COLO829 (cell line): ENCODE measurements around the gene XAB2.
"Not testable (repeated sequence)": the region's sequence is repeated elsewhere in the genome, so short reads cannot be mapped to it uniquely, and the experiment has no call there.

Experiments
- DNase-seq: peaks from one replicate; pipeline ENCODE4 v3.0.0; 2012; ENCODE audit warnings: low spot score

Gene XAB2

DNA sequence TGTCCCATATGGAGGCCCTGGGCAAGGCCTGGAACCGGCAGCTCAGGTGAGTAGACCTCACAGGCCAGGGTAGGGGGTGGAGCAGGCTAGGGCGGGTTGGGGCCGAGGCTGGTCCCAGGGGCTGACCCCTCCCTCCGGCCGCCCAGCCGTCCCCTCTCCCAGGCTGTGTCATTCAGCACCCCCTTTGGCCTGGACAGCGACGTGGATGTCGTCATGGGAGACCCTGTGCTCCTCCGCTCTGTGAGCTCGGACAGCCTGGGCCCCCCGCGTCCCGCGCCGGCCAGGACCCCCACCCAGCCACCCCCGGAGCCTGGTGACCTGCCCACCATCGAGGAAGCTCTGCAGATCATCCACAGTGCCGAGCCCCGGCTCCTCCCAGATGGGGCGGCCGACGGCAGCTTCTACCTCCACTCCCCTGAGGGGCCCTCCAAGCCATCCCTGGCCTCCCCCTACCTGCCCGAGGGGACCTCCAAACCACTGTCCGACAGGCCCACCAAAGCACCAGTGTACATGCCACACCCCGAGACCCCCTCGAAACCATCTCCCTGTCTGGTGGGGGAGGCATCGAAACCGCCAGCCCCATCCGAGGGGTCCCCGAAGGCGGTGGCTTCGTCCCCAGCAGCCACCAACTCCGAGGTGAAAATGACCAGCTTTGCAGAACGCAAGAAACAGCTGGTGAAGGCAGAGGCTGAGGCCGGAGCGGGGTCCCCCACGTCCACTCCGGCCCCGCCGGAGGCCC is 17.6 kb downstream of the XAB2 start:
- DNase-seq = no peak

DNA sequence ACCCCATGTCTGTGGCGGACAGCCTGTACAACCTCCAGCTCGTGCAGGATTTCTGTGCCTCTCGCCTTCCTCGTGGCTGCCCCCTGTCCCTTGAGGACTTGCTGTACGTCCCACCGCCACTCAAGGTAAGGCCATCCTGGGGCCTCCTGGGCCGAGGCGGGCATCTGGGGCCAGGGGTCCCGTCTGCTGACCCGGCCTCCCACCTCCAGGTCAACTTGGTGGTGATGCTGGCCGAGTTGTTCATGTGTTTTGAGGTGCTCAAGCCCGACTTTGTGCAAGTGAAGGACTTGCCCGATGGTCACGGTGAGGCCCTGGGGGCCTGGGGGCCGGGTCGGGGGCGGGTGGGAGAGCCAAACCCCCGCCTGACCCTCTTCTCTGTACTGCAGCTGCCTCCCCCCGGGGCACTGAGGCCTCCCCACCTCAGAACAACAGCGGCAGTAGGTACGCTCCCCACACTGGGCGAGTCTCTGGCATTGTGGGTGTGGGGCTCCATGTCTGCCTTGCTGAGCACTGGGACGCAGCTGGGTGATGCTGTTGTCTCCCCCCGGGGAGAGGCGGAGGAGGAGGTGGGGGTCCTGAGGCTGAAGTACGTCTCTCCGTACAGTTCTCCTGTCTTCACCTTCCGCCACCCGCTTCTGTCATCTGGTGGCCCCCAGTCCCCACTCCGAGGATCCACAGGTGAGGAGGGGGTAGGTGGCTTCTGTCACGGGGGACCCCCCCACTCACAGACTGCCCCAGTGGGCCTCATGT is 18.7 kb downstream of the XAB2 start:
- no peak for DNase-seq

DNA sequence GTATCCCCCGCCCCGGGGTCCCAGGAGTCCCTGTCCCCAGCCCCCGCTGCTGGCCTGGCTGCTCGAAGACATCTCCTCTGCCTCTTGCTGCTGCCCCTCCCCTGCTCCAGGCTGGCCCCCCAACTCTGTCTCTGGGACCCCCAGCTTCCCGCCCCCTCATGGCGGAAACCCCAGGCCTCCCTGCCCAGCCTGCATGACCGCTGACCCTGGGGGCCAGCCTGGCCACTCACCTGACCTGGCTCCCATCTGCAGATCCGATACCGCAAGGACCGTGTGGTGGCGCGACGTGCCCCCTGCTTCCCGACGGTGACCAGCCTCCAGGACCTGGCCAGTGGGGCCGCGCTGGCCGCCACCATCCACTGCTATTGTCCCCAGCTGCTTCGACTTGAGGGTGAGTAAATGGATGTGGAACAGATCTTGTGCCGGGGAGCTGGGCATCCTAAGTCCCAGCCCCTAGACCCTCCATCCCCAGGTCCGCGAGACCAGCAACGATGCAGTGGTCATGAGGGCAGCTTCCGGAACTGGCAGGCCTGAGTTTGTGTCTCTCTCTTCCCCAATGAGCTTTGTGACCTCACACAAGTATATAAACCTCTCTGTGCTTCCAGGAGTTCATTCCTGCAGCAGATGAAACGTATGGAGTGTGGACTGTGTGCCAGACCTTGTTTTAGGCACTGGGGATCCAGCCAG is 21.3 kb downstream of the XAB2 start:
- DNase-seq = no peak

DNA sequence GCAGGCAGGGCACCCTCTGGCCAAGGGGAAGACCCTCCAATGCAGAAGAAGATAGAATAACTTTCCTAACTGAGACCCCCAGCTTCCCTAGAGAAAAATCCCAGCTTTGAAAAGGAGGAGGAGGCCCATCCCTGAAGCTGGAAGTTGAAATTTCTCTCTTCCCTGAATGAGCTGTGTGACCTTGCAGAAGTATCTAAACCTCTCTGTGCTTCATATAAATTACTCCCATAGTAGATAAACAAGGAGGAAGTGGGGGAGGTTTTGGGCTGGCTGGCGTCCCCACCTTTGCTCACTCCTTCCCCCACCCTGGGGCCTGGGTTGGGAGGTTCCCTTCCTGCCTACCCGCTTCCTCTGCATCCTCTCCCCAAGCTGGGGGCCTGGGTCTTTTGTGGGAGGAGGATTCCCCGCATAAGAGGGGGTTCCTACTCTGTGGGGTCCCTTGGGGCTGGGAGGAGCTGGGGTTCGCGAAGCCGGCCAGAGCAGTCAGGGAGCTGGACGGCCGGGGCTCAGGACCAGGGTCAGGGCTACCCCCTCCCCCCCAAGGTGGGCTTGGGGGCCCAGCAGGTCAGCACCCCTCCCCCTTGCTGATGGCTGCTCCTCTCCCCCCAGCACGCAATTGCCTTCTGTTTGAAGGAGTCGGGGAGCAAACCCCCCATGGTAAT is 22.0 kb downstream of the XAB2 start:
- no peak for DNase-seq

- no peak for DNase-seq
These were observed 23.1 kb downstream of the XAB2 start for GRCh38 chr19:7606289-7606688.

GRCh38 chr19:7605490-7606222 is 23.7 kb downstream of the XAB2 start:
- DNase-seq = peak; percentile 68

GRCh38 chr19:7603919-7604318 is 25.4 kb downstream of the XAB2 start:
- no peak for DNase-seq

DNA sequence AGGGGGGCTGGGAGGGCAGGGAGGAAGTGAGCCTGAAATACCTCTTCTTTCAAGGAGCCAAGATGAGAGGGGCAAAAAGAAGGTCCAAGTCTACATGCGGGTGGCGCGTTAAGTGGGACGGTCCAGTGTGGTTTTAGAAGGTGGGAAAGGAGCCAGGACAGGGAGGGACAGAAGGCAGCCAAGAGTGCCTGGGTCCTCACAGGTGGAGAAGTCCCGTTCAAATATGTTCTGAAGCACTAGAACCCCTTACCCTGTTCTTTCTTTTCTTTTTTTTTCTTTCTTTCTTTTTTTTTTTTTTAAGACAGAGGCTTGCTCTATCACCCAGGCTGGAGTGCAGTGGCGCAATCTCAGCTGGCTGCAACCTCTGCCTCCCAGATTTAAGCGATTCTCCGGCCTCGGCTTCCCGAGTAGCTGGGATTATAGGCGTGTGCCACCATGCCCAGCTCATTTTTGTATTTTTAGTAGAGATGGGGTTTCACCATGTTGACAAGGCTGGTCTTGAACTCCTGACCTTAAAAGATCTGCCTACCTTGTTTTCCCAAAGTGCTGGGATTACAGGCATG is 26.3 kb downstream of the XAB2 start:
- DNase-seq = no peak

DNA sequence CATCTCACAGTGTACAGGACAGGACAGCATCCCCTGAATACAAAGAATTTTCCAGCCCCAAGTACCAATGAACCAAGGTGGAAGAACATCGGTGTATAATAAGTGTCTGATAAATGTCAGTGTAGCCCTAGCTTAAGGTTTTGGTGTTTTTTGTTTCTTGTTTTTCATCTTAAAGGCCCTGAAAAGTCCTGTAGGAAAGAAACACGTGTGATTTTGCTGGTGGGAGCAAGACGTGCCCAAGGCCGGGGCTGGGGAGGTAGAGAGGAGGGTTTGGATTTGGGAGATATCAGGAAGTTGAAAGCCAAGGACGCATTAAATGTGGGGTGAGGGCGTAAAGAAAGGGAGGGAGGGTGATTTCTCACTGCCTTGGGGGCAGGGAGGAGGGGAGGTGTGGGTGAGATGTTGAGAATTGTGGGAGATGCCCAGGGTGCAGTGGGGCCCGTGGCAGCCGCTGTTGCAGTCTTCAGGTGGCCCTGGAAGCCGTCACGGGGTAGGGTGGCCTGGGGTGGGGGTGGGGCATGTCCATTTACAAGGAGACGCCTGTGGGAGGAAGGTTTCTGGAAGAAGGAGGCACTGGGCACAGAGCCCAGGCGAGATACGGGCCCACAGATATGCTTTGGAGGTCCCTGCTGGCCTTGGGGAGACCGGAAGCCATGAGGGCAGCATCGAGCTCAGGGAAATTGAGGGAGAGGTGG is 27.0 kb downstream of the XAB2 start:
- DNase-seq = no peak

GRCh38 chr19:7600721-7601120 is 28.6 kb downstream of the XAB2 start:
- DNase-seq = no peak

DNA sequence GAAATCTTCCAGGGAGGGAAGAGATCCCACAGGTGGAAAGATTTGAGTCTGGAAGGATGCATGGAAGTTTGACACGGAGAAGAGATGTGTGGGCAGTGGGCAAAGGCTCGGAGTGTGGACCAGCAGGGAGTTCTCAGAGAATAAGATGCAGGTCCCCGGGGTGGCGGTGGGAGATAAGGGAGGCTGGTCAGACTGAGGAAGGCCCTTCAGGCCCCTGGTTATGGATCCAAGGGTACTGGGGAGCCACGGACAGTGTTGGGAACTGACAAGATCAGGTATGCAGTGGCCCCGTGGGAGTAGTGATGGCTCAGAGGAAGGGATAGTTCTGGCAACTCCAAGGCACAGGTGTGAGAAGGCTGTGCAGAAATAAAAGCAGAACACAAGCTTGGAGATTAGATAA is 31.2 kb downstream of the XAB2 start:
- no peak for DNase-seq

DNA sequence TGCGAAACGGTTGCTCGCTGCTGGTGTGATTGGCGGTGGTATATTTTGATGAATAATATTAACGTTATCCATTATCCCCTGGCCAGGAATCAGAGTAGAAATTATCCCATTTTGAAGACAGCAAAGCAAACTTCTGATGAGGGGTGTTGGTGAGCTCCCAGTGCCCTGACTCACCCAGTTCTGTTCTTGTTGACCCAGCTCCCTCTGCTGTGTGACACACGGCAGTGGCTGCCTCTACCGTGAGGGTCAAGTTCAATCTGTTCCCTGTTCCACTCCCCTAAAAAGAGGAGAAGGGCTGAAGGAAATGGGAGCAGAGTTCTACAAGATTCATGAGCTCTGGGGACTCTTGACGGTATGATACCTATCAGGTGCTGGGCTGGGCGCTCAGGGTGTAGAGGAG is 31.7 kb downstream of the XAB2 start:
- no peak for DNase-seq

GRCh38 chr19:7596211-7596937 is 33.0 kb downstream of the XAB2 start:
- DNase-seq = no peak

DNA sequence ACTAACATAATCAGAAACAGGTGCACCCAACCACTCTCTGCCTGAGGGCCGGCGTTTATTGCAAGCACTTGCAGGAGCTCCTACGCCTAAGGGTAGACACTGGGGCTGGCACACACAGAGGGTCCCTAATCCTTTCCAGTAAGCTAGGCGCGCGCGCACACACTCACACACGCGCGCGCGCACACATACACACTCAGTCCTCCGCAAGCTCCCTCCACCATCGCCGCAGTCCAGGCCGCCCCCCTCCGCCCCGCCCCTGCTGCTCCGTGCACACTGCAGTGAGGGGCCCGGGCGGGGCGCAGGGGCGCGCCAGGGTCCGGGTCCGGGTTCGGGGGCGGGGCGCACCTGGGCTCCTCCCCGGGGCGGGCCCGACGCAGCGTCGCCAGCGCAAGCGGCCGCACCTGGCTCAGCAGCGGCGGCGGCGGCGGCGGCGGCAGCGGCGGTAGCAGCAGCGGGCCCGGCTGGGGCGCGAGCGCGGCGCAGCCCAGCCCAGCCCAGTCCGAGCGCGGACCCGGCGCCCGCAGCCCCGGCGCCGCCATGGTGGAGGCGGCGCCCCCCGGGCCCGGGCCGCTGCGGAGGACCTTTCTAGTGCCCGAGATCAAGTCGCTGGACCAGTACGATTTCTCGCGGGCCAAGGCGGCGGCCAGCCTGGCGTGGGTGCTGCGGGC is 33.7 kb downstream of the XAB2 start, which contains the start of gene CAMSAP3:
TSS of gene CAMSAP3 (plus strand) at position 398 of the 668 bp plus-strand sequence. CDS start at position 538, 140 bp downstream.
- DNase-seq = no peak

DNA sequence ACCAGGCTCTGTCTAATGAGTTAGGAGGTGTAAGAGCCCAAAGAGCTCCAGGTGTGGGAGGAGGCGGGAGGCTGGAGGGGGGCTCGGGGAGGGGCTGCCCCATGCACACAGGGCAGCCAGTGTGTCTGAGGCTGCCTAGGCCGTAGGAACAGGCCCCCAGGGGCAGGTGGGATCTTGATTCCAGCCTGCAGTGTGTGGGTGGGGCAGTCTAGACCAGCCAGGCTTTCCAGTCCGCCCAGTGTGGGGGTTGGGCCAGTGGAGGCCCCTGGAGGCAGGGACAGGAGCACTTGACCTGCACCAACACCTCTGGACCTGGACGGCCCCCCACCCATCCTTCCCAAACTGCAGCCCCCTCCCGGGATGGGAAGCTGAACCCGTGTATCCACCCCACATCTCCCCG is 39.1 kb downstream of the XAB2 start:
- DNase-seq = no peak

GRCh38 chr19:7589822-7590221 is 39.5 kb downstream of the XAB2 start:
- no peak for DNase-seq

- DNase-seq = no peak
These were observed 46.9 kb downstream of the XAB2 start for GRCh38 chr19:7582446-7582845.

- no peak for DNase-seq
These were observed 50.2 kb downstream of the XAB2 start for GRCh38 chr19:7579182-7579581.

GRCh38 chr19:7578127-7578526 is 51.2 kb downstream of the XAB2 start:
- no peak for DNase-seq

- not testable (repeated sequence) for DNase-seq
These were observed 51.9 kb downstream of the XAB2 start for GRCh38 chr19:7577422-7577821.
